Aorta (tissue), 5 donors: ENCODE results near the gene ALDH3A2. TPM values are rescaled to one million over a fixed set of nuclear protein-coding genes. Genes with fewer than 3 reads are reported as not detected.

Experiments used
- ATAC-seq: fragments of 200-7000 bp; cut with Tn5 transposase; one replicate; pipeline ENCODE4 v1.9.1; 2022; ENCODE audit warnings: moderate library complexity; ENCODE audit not compliant: low FRiP score
- DNase-seq, 2 donors: peaks; one replicate each; pipeline ENCODE4 v3.0.0-alpha.2; 2020
- H3K27ac ChIP-seq, 2 donors: one replicate each; pipeline ENCODE4 v1.5.1; 2013; ENCODE audit warnings: low read length in 2 of 2, mild to moderate bottlenecking in 2 of 2, moderate library complexity in 2 of 2, control low read depth in 1 of 2, inconsistent platforms in 1 of 2, low read depth in 1 of 2
- H3K27me3 ChIP-seq, 2 donors: one replicate each; pipeline ENCODE4 v1.6.1; 2013; ENCODE audit warnings: control low read depth in 1 of 2, low read length in 1 of 2, mild to moderate bottlenecking in 1 of 2, moderate library complexity in 1 of 2; ENCODE audit not compliant: insufficient read depth in 2 of 2, control insufficient read depth in 1 of 2
- H3K36me3 ChIP-seq, 2 donors: one replicate each; pipeline ENCODE4 v1.6.1; 2013; ENCODE audit warnings: control low read depth in 1 of 2, low read length in 1 of 2, mild to moderate bottlenecking in 1 of 2; ENCODE audit not compliant: insufficient read depth in 2 of 2, control insufficient read depth in 1 of 2
- H3K4me1 ChIP-seq, 2 donors: one replicate each; pipeline ENCODE4 v1.6.1; 2013; ENCODE audit warnings: low read length in 2 of 2, control low read depth in 1 of 2, mild to moderate bottlenecking in 1 of 2, moderate library complexity in 1 of 2; ENCODE audit not compliant: insufficient read depth in 2 of 2, control insufficient read depth in 1 of 2
- H3K4me3 ChIP-seq, 2 donors: one replicate each; pipeline ENCODE4 v1.5.1; 2013; ENCODE audit warnings: low read length in 2 of 2, control low read depth in 1 of 2, mild to moderate bottlenecking in 1 of 2
- H3K9me3 ChIP-seq: one replicate; pipeline ENCODE4 v1.6.1; 2013; ENCODE audit warnings: mild to moderate bottlenecking, low read length; ENCODE audit not compliant: control insufficient read depth
- WGBS, 2 donors: extraction: QIAGEN DNeasy Blood & Tissue Kit; methylation state at CpG; one replicate each; pipeline ENCODE4 v1.1.7; 2013; 5-methylcytosine and 5-hydroxymethylcytosine counted together
- intact Hi-C, 2 donors: fragments of 100-400 bp; cut with DNase I; formaldehyde crosslinking; loops; one replicate each; pipeline versions ENCODE4 v1.14.2 to v1.15.0; 2022
- polyA plus RNA-seq, 2 donors: library from polyadenylated mRNA; stranded (reverse); fragments of 200-250 nt; gene quantifications; one replicate each; pipeline ENCODE4 v1.2.3, GENCODE V29; 2013
- total RNA-seq, 2 donors: library from RNA; stranded (reverse); fragmentation: NEBNext Ultra II Directional; extraction: Animal tissue kit (Norgen Biotek cat#: 25700); gene quantifications; one replicate each; pipeline ENCODE4 v1.2.1, GENCODE V29; 2021
- donor health status: healthy with polysubstance abuse.
- donor health status: Bipolar disorder and iron deficiency.
- donor health status: DM: no; HTN: no; CAD: no.
- donor health status: DM: no; HTN: no; CAD: no.
- donor health status: DM: yes; HTN: yes; CAD: no.

Gene ALDH3A2
- total and polyA plus RNA-seq, 4 donors, result 49.0 to 122 (median 67.2) TPM

DNA sequence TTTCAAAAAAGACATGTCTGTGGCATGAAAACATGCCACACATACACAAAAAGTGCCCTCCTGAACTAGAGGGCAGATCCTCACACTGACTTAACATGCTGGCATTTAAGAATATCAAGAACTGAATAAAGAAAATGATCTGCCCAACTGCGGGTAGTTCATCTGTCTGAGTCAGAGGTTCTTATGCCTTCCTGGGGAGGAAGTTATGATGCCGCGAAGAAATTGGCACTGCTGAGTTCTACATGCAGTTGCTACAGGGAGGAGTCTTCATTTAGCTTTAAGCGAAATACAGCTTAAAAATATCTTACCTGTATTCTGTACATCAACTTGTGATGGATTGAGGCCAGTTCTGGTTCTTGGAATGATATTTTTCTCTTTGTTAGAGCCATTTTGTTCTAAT lies 6.3 kb downstream of the ALDH3A2 start:
- whole genome bisulfite sequencing, 2 donors, result 95 to 99% methylated on average over 4 of the region's 4 CpGs
- intact Hi-C loops, result no loop called here
- DNase-seq, result no peak

DNA sequence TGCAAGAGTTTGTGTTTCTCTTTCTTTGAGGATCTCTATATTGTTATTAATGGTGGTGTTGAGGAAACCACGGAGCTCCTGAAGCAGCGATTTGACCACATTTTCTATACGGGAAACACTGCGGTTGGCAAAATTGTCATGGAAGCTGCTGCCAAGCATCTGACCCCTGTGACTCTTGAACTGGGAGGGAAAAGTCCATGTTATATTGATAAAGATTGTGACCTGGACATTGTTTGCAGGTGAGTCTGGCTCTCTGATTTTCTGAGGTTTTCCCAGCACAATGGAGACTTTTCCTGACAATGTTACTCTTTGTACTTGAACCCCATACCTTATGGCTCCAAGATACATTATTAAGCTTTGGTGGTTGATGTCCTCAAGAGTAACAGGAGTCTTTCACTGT lies 7.8 kb downstream of the ALDH3A2 start:
- intact Hi-C loops, result no loop called here
- Histone ChIP-seq H3K4me3 (no peak overlapping the region), H3K4me1 (peaks cover 4% of the 10 kb centered on the region in 2 donors), H3K36me3 (peaks cover 0 to 6% of the 10 kb centered on the region in 2 donors), H3K27me3 (no peaks in the 10 kb centered on the region), H3K27ac (no peak overlapping the region), H3K9me3 (no peaks in the 10 kb centered on the region)
- WGBS, 2 donors, result 94 to 96% methylated on average over 4 of the region's 4 CpGs
- ATAC-seq, result no peak
- no peak for DNase-seq

More for the DNA sequence above, 6.3 kb downstream of the ALDH3A2 start:
- H3K4me1 ChIP-seq, result peaks cover 4 to 6% of the 10 kb centered on the region in 2 donors
- no peak for ATAC-seq
- no peaks in the 10 kb centered on the region for H3K27me3 ChIP-seq
- H3K9me3 ChIP-seq, result no peaks in the 10 kb centered on the region
- peaks cover 0 to 2% of the 10 kb centered on the region in 2 donors for H3K36me3 ChIP-seq
- no peak overlapping the region for H3K27ac ChIP-seq
- H3K4me3 ChIP-seq, result no peak overlapping the region

DNA sequence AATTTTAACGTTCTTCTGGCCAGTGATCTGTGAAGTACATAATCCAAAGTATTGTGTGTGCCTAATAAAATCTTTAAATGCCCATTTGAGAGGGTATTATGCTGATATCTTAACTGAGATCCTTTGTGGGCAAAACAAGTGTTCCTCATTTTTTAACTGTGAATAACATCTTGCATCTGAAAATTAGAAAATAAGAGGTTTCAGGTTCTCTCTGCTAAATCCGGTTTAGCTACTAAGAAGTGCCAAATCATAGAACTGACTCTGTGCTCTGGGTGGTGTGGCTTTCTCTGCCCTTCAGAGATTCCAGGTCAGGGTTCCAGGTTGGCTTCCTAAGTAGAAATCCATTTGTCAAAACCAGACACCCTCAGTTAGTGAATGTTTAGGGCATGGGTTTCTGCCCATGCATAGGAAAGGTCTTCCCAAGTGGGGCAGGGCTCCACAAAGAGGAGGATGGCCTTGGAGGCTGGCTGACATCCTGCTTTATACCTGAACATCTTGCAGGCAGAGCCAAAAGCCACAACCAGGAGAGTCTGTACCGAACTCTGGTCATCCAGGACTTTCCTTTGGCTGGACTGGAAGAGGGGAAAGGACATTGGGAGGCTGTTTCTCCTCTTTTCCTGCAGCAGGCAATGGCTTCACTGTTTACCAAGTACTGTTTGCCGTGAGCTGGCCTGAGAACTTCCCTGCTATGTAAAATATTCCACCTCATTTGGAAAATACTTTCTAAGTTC lies 8.5 kb downstream of the ALDH3A2 start:
- no peak for ATAC-seq

DNA sequence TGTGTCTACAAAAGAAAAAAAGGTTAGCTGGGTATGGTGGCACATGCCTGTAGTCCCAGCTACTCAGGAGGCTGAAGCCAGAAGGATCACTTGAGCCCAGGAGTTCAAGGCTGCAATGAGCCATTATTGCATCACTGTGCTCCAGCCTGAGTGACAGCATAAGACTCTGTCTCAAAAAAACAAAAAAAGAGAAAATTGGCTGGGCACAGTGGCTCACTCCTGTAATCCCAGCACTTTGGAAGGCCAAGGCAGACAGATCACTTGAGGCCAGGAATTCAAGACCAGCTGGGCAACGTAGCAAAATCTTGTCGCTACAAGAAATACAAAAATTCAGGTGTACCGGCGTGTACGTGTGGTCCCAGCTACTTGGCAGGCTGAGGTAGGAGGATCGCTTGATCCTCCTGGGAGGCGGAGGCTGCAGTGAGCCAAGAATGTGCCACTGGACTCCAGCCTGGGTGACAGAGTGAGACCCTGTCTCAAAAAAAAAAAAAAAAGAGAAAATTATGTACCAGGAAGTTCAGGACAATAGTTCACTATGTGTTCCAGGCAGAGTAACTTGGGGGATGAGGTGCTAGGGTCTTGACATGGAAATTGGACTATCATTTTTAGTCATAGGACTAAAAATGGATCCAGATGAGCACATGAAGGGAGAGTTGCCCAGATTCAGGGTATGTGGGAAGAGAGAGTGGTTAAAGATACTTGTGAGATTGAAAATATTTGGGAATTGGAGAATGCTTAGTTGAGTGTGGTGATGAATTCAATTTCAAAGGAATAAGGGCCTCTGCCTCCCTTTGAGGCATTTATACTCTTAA lies 11.0 kb downstream of the ALDH3A2 start:
- no peak for DNase-seq
- no peak overlapping the region for H3K4me3 ChIP-seq
- peaks cover 0 to 2% of the 10 kb centered on the region in 2 donors for H3K27me3 ChIP-seq
- peaks cover 3 to 14% of the 10 kb centered on the region in 2 donors for H3K36me3 ChIP-seq
- intact Hi-C loops, result loop anchor here in 1 of 2 donors (10.0 kb wide), 1 partner anchor 295 kb away; the partner anchor contains the start of gene B9D1
- no peaks in the 10 kb centered on the region for H3K9me3 ChIP-seq
- H3K27ac ChIP-seq, result peak overlapping the region in 1 of 2 donors; percentile 74
- ATAC-seq, result no peak
- 32 to 35% methylated on average over 7 of the region's 7 CpGs for WGBS, 2 donors
- H3K4me1 ChIP-seq, result peaks cover 0 to 6% of the 10 kb centered on the region in 2 donors

More for the DNA sequence above, 8.5 kb downstream of the ALDH3A2 start:
- DNase-seq, result no peak
- peaks cover 0 to under 1% of the 10 kb centered on the region in 2 donors for H3K27me3 ChIP-seq
- peaks cover 0 to 6% of the 10 kb centered on the region in 2 donors for H3K36me3 ChIP-seq
- H3K4me1 ChIP-seq, result peaks cover 0 to 4% of the 10 kb centered on the region in 2 donors
- H3K4me3 ChIP-seq, result no peak overlapping the region
- WGBS, 2 donors, result 50 to 59% methylated on average over 4 of the region's 4 CpGs
- H3K9me3 ChIP-seq, result no peaks in the 10 kb centered on the region
- peak overlapping the region in 1 of 2 donors; percentile 54 for H3K27ac ChIP-seq
- intact Hi-C loops, result no loop called here

DNA sequence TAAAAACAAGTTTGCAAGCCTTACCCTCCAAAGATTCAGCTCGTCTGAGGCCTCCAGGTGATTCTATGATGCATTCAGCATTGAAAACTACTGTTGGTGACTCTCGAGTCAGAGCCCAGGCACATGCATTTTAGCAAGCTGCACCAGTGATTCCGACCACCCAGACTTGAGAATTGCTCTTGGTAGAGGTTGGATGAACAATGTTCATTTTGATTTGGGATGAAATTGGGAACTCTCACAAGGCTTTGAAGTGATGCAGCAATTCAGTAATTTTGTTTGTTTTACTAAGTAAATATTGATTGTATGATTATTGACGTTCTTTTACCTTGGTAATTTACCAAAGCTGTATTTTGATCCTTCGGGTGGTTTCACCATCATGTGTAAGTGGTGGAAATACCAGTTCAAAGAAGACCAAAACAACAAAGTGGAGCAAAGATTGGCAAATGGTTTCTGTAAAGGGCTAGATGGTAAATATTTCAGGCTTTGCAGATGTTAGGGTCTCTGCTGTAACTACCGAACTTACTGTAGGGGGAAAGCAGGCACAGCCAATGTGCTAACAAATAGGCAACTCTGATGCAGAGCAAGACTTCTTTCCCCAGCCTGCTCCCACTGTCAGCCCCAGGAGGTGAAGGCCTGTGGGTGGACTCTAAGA lies 11.8 kb downstream of the ALDH3A2 start:
- intact Hi-C loops, result loop anchor here in 1 of 2 donors (10.0 kb wide), 1 partner anchor 296 kb away; the partner anchor contains the start of gene B9D1
- Histone ChIP-seq H3K4me1 (peaks cover 0 to 6% of the 10 kb centered on the region in 2 donors), H3K27me3 (peaks cover 0 to 2% of the 10 kb centered on the region in 2 donors), H3K4me3 (no peak overlapping the region), H3K36me3 (peaks cover 7 to 18% of the 10 kb centered on the region in 2 donors), H3K9me3 (no peaks in the 10 kb centered on the region), H3K27ac (peak overlapping the region in 1 of 2 donors; percentile 34)
- ATAC-seq (no peak), DNase-seq (no peak)
- 81 to 86% methylated on average over 6 of the region's 6 CpGs for WGBS, 2 donors

DNA sequence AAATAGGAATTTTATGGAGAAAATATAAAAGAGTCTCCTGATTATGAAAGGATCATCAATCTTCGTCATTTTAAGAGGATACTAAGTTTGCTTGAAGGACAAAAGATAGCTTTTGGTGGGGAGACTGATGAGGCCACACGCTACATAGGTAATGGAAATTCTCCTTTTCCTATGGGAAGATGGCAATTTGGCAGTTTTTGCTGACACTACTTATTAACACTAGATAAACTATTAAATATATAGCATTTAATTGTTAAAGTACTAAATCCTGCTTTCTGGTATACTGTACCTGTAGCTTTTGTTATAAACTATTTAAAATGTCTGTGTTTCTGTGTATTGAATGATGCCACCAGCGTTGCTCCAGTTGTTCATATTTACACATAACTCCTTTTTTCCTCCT lies 12.6 kb downstream of the ALDH3A2 start:
- no peak for DNase-seq
- no peaks in the 10 kb centered on the region for H3K9me3 ChIP-seq
- H3K4me1 ChIP-seq, result peaks cover 0 to 6% of the 10 kb centered on the region in 2 donors
- peaks cover 0 to 2% of the 10 kb centered on the region in 2 donors for H3K27me3 ChIP-seq
- no peak overlapping the region for H3K27ac ChIP-seq
- WGBS, 2 donors, result 92 to 95% methylated on average over 3 of the region's 3 CpGs
- no peak for ATAC-seq
- intact Hi-C loops, result loop anchor here in 1 of 2 donors (10.0 kb wide), 1 partner anchor 296 kb away; the partner anchor contains the start of gene B9D1
- H3K4me3 ChIP-seq, result no peak overlapping the region
- H3K36me3 ChIP-seq, result peaks cover 7 to 21% of the 10 kb centered on the region in 2 donors

DNA sequence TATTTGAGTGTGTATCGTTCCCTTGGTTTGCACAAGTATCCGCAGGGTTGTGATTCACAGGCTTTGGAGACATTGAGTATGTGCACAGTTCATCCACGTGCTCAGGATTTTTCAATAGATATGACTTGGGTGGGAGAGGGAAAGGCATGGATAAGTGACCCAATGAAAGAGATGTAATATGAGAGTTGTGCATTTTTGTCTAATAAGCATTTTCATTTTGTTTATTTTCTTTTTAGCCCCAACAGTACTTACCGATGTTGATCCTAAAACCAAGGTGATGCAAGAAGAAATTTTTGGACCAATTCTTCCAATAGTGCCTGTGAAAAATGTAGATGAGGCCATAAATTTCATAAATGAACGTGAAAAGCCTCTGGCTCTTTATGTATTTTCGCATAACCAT lies 14.5 kb downstream of the ALDH3A2 start:
- ATAC-seq (no peak), DNase-seq (no peak)
- Histone ChIP-seq H3K4me3 (no peak overlapping the region), H3K27ac (no peak overlapping the region), H3K27me3 (peaks cover 0 to 2% of the 10 kb centered on the region in 2 donors), H3K4me1 (peaks cover 0 to 6% of the 10 kb centered on the region in 2 donors), H3K36me3 (peaks cover 7 to 19% of the 10 kb centered on the region in 2 donors), H3K9me3 (no peaks in the 10 kb centered on the region)
- intact Hi-C loops, result loop anchor here in 1 of 2 donors (10.0 kb wide), 1 partner anchor 298 kb away; the partner anchor contains the start of gene B9D1
- WGBS, 2 donors, result 88 to 89% methylated on average over 6 of the region's 6 CpGs
